HG02759 (cell line): Measurements from ENCODE around the gene FLNA.
"Not testable (repeated sequence)": the region's sequence is repeated elsewhere in the genome, so short reads cannot be mapped to it uniquely, and the experiment has no call there.

Experiments used
- ATAC-seq: cut with Tn5 transposase; IDR thresholded peaks from one replicate; pipeline ENCODE4 v1.9.1; 2021; ENCODE audit warnings: mild to moderate bottlenecking, moderate library complexity; ENCODE audit not compliant: unreplicated experiment

Gene FLNA

GRCh38 chrX:154399527-154400368, 25.3 kb upstream of the FLNA start:
- no peak for ATAC-seq

GRCh38 chrX:154398668-154399526, 24.5 kb upstream of the FLNA start:
- ATAC-seq, result peak; percentile 36

DNA sequence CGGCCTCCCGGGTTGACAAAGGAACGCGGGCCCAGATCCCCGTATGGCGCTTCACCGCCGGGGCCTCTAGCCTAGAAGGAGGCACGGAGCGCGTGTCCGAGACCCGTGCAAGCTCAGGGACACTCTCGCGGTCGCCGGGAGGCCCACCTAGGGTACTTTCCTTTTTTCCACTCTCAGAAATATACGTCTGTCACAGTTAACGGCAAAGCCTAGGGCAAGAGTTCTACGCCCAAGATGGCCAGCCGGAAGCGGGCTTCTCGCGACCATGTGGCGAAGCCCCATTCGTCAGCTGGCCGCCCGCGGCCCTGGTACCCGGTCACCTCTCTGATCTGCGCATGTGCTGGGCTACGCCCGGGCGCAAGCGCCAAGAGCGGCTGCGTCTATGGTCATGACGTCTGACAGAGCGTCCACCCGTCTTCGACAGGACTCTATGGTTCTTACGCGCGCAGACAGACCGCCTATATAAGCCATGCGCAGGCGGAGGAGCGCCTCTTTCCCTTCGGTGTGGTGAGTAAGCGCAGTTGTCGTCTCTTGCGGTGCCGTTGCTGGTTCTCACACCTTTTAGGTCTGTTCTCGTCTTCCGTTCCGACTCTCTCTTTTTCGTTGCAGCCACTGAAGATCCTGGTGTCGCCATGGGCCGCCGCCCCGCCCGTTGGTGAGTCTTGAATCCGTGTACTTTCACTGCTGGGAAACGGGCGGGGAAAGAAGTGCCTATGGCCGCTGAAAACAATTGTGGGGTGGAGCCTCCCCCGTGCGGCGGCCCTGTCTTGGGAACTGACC, 23.6 kb upstream of the FLNA start, which contains the start of gene RPL10:
Gene RPL10, plus strand, starts transcription at position 490 of the 780 bp plus-strand sequence. Its CDS starts 143 bp downstream, at position 633.
- ATAC-seq, result peak; percentile 75

DNA sequence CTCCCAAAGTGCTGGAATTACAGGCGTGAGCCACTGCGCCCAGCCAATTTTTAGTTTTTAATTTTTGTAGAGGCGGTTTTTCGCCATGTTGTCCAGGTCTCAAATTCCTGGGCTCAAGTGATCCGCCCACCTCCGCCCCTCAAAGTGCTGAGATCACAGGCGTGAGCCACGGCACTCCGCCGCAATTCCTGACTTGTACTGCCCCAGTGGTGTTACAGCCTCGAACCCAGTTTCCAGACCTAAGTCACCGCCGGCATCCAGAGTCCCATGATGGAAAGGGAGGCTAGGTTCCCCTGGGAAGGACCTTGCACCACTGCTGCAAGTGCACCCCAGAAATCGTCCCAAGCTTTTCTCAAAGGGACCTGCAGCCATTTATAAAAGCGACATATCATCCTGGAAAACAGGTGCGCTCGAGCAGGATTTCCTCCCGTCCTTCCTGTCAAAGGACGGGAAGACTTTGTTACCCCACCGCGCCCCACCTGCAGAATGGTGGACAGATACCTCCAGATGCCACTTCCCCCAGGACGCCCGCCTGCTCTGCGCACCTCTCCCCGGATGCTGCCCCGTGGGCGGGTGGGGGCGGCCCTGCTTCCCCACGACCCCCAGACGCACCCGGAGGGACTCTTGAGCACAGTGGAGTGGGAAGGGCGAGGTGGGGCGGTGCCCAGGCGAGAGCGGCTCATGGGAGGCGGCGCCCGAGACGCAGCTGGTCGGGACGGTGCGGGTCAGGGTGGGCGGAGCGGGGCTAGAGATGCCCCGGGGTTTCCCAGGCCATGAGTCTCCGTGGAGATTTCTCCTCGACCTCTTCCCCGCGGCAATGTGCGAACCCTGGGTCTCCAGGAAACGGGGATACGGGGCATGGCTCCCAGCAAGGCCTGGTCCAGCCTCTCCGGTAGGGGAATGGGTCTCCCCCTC, 22.8 kb upstream of the FLNA start:
- ATAC-seq, result peak; percentile 49

- not testable (repeated sequence) for ATAC-seq
These were observed 21.9 kb upstream of the FLNA start for GRCh38 chrX:154396363-154396762.

- ATAC-seq, result peak; percentile 73
These were observed 15.6 kb upstream of the FLNA start for GRCh38 chrX:154389812-154390747.

GRCh38 chrX:154388649-154389048, 14.2 kb upstream of the FLNA start:
- ATAC-seq, result peak; percentile 14

DNA sequence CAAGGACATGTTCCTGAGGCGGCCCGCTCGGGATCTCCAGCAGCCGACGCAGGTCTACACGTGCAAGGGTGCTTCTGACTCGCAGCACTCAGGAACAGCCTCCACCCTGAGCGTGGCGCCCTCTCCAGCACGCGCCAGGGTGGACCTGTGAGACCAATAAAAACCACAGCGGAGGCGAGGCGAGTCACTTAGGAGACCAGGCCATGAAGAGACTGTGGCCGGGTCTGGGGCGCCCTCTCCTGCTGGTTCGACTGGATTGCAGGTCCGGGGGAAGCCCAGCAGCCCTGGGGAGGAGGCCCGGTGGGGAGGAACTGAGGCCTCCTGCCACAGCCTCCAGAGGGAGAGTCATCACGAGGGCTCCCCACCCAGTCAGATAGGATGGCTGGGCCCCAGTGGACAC, 13.7 kb upstream of the FLNA start:
- ATAC-seq, result peak; percentile 34

GRCh38 chrX:154384284-154384892, 10.0 kb upstream of the FLNA start:
- ATAC-seq, result no peak

- ATAC-seq, result no peak
These were observed 9.2 kb upstream of the FLNA start for GRCh38 chrX:154383359-154384283.

- no peak for ATAC-seq
These were observed 8.1 kb upstream of the FLNA start for GRCh38 chrX:154382483-154383069.

- ATAC-seq, result no peak
These were observed 6.8 kb upstream of the FLNA start for GRCh38 chrX:154381271-154381670.

DNA sequence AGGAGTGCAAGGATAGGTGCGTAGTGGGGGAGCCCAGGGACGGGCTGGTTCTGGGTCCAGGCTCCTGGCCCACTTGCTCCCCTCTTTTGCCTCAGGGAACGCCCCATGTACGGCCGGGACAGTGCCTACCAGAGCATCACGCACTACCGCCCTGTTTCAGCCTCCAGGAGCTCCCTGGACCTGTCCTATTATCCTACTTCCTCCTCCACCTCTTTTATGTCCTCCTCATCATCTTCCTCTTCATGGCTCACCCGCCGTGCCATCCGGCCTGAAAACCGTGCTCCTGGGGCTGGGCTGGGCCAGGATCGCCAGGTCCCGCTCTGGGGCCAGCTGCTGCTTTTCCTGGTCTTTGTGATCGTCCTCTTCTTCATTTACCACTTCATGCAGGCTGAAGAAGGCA, 6.4 kb upstream of the FLNA start:
- no peak for ATAC-seq

GRCh38 chrX:154380153-154380552, 5.7 kb upstream of the FLNA start:
- no peak for ATAC-seq

GRCh38 chrX:154379569-154379951, 5.1 kb upstream of the FLNA start:
- peak; percentile 3 for ATAC-seq

- ATAC-seq, result peak; percentile 83
These were observed 4.5 kb upstream of the FLNA start, which contains the start of gene EMD for GRCh38 chrX:154378799-154379568. Gene EMD, plus strand, starts transcription at chrX:154379295. Its CDS starts 190 bp downstream, at chrX:154379485.
